Suppressor macrophage (primary cell): Measurements from ENCODE around the gene DBP.
"Not testable (repeated sequence)": the region's sequence is repeated elsewhere in the genome, so short reads cannot be mapped to it uniquely, and the experiment has no call there.

Source experiments
- DNase-seq, 4 experiments: peaks; one replicate each; pipeline ENCODE4 v3.0.0-alpha.2; 2020 to 2022
- total RNA-seq, 17 experiments: gene quantifications; one replicate each; lab custom pipeline; 2026; ENCODE audit warnings: mixed read lengths in 6 of 17, inconsistent platforms in 3 of 17; lab: John Stamatoyannopoulos, UW

Gene DBP, protein sequence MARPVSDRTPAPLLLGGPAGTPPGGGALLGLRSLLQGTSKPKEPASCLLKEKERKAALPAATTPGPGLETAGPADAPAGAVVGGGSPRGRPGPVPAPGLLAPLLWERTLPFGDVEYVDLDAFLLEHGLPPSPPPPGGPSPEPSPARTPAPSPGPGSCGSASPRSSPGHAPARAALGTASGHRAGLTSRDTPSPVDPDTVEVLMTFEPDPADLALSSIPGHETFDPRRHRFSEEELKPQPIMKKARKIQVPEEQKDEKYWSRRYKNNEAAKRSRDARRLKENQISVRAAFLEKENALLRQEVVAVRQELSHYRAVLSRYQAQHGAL
- 0.14 to 17.8 (median 9.1) reads per million in 17 experiments for total RNA-seq

GRCh38 chr19:48636859-48637448 is at the start of gene DBP:
Gene DBP (minus strand): TSS chr19:48637379. CDS start chr19:48636994, 385 bp downstream.
- DNase-seq: peak; percentile 53 to 79 (median 64)

GRCh38 chr19:48686637-48687036 is 49.5 kb upstream of the DBP start:
- DNase-seq: not testable (repeated sequence)

DNA sequence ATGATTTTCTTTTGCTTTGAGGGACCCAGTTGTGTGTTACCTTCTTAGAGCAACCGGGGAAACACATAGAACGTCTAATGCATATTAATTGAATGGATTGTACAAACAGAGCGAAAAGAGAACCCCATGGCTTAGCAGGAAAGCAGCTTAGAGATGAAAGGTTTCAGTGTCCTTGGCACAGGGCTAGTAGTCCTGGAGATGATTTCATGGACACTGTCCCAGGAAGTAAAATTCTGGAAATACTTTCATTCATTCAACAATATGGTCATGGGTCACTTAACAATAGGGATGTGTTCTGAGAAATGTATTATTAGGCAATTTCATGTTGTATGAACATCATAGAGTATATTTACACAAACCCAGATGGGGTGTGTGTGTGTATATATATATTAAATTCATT is 48.9 kb upstream of the DBP start:
- no peak for DNase-seq

DNA sequence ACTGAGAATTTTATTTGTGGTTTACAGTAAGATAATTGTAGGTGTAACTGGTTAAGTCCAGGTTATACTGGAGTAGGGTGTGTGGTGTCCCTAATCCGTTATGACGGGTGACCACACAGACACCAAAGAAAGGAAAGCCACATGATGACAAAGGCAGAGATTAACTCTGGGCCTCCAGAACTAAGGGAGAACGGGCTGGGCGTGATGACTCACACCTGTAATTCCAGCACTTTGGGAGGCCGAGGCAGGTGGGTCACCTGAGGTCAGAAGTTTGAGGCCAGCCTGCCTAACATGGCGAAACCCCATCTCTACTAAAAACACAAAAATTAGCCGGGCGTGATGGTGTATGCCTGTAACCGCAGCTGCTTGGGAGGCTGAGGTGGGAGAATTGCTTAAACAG is 48.4 kb upstream of the DBP start:
- no peak for DNase-seq

GRCh38 chr19:48683349-48683748 is 46.2 kb upstream of the DBP start:
- peak in 3 of 4 experiments; percentile 16 to 60 (median 31) for DNase-seq

DNA sequence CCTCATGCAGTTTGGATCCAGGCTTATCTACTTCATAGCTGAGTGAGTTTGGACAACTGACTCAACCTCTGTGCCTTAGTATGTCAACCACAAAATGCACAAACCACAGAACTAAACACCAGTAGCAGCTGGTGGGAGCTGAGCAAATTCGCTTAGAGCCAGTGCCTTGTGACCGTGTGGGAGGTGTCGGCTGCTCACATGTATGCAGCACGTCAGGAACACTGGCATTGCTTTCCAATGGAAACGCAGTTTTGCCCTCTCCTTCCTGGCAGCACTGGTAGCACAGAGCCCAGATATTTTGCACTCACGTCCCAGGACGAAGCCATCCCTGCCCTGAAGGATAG is 43.9 kb upstream of the DBP start:
- DNase-seq: peak; percentile 53 to 81 (median 66)

- DNase-seq: no peak
These were observed 43.4 kb upstream of the DBP start for GRCh38 chr19:48680436-48681126.

DNA sequence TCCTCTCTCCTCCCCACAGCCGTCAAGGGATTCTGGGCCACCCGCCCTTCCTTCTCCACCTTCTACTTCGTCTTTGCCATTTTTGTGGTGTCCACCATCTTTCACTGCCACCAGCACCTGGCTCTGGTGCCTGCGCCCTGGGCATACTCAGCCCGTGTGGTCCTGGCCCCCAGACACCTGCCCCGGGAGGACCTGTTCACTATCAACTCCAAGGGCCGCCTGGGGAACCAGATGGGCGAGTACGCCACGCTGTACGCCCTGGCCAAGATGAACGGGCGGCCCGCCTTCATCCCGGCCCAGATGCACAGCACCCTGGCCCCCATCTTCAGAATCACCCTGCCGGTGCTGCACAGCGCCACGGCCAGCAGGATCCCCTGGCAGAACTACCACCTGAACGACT is 42.8 kb upstream of the DBP start:
- DNase-seq: not testable (repeated sequence)

- no peak for DNase-seq
These were observed 41.0 kb upstream of the DBP start for GRCh38 chr19:48678201-48678600.

DNA sequence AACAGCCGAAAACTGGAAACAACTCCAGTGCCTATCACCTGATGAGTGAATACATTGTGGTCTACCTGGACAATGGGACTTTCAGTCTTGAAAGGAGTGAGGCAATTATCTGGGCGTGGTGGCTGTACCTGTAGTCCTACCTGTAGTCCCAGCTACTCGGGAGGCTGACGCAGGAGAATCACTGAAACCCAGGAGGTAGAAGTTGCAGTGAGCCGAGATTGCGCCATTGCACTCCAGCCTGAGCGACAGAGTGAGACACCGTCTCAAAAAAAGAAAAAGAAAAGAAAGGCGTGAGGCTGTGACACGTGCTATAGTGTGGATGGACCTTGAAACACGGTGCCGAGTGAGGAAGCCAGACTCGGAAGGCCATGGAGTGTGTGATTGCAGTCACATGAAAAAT is 39.7 kb upstream of the DBP start:
- DNase-seq: no peak

DNA sequence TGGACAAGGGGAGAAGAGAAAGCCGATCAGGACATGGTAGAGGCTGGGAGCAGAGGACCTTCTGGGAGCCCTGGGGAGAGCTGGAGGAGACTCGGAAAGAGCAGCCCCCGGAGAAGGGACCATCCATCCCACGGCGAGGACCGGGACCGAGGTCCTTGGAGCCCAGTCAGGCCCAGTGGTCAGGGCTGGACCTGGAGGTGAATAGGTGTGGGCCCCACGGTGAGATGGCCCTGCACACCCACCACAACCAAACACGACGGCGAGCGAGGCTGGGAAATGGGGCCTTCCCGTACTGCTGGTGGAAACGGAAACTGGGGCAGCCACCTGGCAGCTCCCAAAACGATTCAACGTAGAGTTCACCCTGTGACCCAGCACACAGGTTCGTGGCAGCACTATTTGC is 39.3 kb upstream of the DBP start:
- no peak for DNase-seq

DNA sequence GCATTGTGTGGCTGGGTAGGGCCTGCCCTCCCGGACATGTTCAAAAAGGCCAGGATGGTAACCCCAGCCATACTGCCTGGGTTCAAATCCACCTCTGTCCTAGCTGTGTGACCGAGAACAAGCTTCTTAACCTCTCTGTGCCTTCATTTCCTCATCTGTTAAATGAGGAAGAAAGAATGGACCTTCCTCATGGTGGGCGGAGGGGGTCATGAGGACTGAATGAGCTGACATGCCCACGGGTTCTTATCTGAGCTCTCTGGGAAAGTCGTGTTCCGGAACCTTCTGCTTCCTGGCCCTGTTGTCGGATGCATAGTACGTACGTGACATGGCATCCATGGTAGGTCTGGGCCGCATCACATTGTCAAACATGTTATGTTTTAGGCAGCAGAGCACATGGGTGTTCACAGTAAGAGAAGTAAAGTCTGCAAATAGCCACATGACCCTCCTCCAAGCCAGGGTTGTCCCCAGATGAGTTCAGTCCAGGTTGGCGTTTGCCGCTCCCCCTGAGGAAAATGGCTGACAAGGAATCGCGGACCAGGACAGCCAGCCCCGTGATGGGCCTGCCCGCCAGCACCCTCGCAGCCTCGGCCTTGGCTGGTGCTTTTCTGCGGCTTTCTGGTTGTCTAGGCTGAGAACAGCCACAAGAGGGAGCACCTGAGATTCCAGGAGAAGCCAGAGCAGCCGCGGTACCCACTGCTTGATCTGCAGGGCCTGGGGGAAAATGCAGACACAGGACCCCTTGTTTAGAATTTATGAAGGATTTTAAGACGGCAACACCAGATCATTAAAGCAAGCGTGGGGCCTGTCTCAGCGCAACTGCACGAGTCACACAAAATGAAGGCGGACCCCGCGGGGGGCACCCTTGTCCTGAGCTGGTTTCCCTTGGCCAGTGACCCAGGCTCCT is 38.0 kb upstream of the DBP start:
- peak; percentile 89 to 93 (median 90) for DNase-seq

DNA sequence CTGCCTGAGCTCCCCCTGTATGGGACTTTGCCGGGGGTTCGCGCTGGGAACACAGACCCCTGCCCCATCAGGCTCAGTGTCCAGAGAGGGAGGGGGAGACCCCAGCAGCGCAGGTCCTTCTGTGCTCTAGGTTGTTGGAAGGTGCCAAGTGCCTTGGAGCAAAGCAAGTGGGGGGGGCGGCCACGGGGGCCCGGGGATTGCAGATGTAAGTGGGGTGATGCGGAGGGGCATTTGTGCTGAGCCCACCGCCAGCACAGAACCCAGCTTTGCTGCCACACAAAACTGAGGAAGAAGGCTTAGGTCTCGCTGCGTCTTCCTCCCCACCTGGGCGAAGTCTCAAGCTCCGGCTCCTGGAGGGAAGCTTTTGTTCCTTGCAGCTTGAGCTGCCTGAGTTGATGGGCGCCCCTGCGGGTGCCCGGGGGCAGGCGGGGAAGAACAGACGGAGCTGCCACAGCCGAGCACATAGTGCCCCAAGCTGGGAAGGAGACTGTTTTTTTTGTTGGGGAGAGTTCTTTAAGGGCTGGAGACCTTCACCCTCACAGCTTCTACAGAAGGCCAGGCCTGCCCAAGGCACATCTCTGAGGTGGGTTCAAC is 37.1 kb upstream of the DBP start:
- no peak for DNase-seq

- DNase-seq: no peak
These were observed 36.4 kb upstream of the DBP start for GRCh38 chr19:48673436-48674100.

DNA sequence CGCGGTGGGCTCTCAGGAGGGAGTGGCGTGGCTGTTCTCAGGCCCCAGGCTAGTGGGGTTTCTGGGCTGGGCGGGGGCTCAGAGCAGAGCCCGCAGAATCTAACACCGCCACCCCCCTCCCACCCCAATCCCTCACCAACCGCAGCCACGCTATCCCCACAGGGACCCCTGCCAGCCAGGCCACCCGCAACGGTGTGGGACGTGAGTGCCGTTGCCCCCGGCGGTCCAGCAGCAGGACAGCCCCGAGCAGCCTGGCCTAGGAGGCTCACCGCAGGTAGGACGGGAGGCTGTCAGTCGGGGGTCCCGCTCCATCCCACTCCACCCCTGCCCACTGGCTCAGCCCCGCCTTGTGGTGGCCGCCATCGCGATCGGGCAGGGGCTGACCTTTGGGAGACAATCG is 35.8 kb upstream of the DBP start, which contains the start of gene NTN5:
Gene NTN5 (minus strand): TSS at position 24 of the 400 bp plus-strand sequence. CDS start 2,031 bp downstream, outside the sequence.
- no peak for DNase-seq

GRCh38 chr19:48671446-48671995 is 34.3 kb upstream of the DBP start:
- DNase-seq: no peak

DNA sequence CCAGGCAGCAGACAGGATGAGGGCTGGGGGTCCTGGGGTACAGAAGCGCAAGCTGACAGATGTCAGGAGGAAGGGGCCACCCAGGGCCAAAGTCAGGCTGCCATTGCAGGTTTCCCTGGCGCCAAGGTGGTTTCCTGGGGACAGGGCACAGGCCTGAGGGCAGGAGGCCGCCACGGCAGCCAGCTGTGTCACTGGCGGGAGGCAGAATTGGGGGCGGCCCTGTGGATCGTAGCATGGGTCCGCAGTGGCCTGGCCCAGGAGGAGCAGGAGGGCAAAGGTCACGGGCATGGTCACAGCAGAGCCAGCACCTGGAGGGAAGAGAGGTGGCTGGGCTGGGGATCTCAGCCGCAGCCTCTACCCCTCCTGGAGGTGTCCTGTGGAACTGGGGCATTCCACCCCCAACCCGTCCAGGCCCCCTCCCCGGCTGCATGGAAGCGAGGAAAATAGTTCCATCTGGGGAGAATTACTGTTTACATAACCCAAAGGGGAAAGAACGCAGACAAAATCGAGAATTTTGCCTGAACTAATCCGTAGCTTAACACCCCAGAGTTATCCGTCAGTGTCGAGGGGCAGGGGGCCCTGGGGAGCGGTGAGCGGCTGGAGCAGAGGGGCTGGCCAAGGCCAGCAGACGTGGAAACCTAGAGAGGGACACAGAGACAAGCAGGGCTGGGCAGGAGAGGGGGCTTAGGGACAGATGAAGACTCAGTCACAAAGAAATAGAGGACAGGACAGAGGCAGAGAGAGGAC is 33.7 kb upstream of the DBP start:
- no peak for DNase-seq

- DNase-seq: no peak
These were observed 32.9 kb upstream of the DBP start for GRCh38 chr19:48669903-48670668.

- DNase-seq: no peak
These were observed 31.6 kb upstream of the DBP start for GRCh38 chr19:48668761-48669160.

DNA sequence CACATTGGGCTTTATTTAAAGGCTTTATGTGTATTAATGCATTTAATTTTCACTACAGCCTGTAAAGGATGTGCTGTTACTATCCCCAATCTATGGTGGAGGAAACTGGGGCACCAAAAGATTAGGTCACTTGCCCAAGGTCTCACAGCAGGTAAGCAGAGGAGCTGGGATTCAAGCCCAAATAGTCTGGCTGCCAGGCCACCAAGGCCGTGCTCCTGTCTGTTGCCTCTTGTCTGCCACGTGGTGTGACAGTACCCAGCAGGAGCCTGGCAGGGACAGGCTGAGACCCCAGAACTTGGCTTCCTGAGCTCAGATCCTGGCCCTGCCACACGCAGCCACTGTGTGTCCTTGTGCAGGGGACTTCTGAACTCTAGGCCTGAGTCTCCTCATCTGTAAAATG is 31.2 kb upstream of the DBP start:
- DNase-seq: no peak
